ENCODE data around the gene FGF3. TPM values are rescaled to one million over a fixed set of nuclear protein-coding genes. Genes with fewer than 3 reads are reported as not detected.
"Not testable (repeated sequence)": the region's sequence is repeated elsewhere in the genome, so short reads cannot be mapped to it uniquely, and the experiment has no call there.

FGF3 gene
- total RNA-seq, 2 experiments from 2014 or later = not detected

DNA sequence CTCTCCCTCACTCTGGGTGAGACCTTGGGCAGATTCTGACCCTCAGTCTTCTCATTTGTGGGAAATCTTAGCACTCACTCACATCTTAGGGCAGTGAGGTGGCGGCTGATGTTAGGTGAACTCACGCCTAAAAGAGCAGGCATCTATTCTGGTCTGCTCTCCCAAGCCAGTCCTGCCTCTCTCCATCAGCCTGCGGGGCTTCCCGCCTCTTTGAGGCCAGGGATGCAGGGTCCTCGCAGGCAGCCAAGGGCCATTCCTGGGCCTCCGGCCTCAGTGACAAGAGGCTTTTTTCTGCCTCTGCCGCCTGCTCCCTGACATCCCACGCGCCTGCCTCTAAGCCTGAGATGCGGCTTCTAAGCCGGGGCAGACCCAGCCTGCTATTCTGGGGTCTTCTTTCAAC, 30.3 kb downstream of the FGF3 start:
- POLR2A ChIA-PET = no interaction called here
- DNase-seq (no peak), ATAC-seq (no peak)
- H3K36me3 Mint-ChIP-seq (ENCODE audit: low read depth) = no peaks in the 10 kb centered on the region
- no peak overlapping the region for H3K4me3 Mint-ChIP-seq
- no peak overlapping the region for H3K27ac Mint-ChIP-seq
- CTCF ChIA-PET = no interaction called here
- no peaks in the 10 kb centered on the region for H3K27me3 Mint-ChIP-seq (ENCODE audit: low read depth)
- H3K9me3 Mint-ChIP-seq (ENCODE audit: insufficient read depth) = no peaks in the 10 kb centered on the region
- H3K4me1 Mint-ChIP-seq (ENCODE audit: low read depth) = no peaks in the 10 kb centered on the region

- CTCF ChIA-PET = no interaction called here
Measured at GRCh38 chr11:69787906-69788305, 31.3 kb downstream of the FGF3 start.

DNA sequence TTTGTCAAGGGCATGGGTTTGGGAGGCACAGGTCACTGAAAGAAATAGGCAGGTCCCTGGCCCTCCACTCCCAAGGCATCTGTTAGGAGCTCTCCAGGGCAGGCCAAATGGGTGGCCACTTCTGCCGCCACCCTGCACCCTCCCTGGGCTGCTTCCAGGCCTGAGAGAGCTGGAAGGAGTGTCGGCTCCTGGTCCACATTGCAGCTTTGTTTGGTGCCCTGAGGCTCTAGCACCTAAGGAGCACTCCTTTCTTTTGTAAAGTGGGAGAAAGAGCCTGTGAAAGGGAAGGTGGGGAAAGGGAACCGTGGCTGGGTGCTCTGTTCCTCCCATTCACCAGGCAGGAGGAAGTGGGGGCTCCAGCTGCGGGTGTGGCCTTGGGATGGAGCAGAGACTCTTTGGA, 31.8 kb downstream of the FGF3 start:
- H3K4me1 Mint-ChIP-seq (ENCODE audit: low read depth) = no peaks in the 10 kb centered on the region
- no peaks in the 10 kb centered on the region for H3K36me3 Mint-ChIP-seq (ENCODE audit: low read depth)
- CTCF ChIA-PET = no interaction called here
- H3K9me3 Mint-ChIP-seq (ENCODE audit: insufficient read depth) = no peaks in the 10 kb centered on the region
- H3K27me3 Mint-ChIP-seq (ENCODE audit: low read depth) = peaks cover 2% of the 10 kb centered on the region
- H3K27ac Mint-ChIP-seq = no peak overlapping the region
- POLR2A ChIA-PET = no interaction called here
- DNase-seq = no peak
- ATAC-seq = no peak
- H3K4me3 Mint-ChIP-seq = no peak overlapping the region

More at GRCh38 chr11:69787906-69788305, 31.3 kb downstream of the FGF3 start:
- H3K27ac Mint-ChIP-seq = no peak overlapping the region
- no peaks in the 10 kb centered on the region for H3K9me3 Mint-ChIP-seq (ENCODE audit: insufficient read depth)
- no peak for ATAC-seq
- peaks cover under 1% of the 10 kb centered on the region for H3K27me3 Mint-ChIP-seq (ENCODE audit: low read depth)
- POLR2A ChIA-PET = no interaction called here
- H3K36me3 Mint-ChIP-seq (ENCODE audit: low read depth) = no peaks in the 10 kb centered on the region
- no peak overlapping the region for H3K4me3 Mint-ChIP-seq
- H3K4me1 Mint-ChIP-seq (ENCODE audit: low read depth) = no peaks in the 10 kb centered on the region
- DNase-seq = no peak

- Mint-ChIP-seq H3K9me3 (ENCODE audit: insufficient read depth) (no peaks in the 10 kb centered on the region), H3K4me3 (no peak overlapping the region), H3K27me3 (ENCODE audit: low read depth) (peaks cover 8% of the 10 kb centered on the region), H3K4me1 (ENCODE audit: low read depth) (no peaks in the 10 kb centered on the region), H3K27ac (no peak overlapping the region), H3K36me3 (ENCODE audit: low read depth) (no peaks in the 10 kb centered on the region)
- POLR2A ChIA-PET = no interaction called here
- DNase-seq = no peak
- ATAC-seq = no peak
- CTCF ChIA-PET = no interaction called here
Measured at GRCh38 chr11:69781241-69781640, 38.0 kb downstream of the FGF3 start.

DNA sequence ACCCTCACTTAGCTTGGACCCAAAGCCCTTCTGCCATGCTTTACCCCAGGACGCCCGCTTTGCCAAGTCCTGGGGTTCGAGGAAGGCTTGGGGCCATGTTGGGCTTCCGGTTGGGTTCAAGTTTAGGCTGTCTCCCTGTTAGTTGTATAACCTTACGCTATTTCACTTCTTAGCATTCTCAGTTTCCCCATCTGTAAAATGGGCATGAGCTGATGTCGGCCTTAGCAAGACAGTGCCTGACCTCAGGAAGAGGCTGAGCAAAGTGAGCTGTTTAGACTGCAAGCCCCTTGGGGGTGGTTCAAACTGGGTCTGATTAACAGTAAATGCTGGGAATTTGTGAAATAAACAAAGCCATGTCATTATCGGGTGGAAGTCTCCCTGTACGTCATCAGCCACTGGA, 40.8 kb downstream of the FGF3 start:
- H3K36me3 Mint-ChIP-seq (ENCODE audit: low read depth) = no peaks in the 10 kb centered on the region
- ATAC-seq = no peak
- H3K27me3 Mint-ChIP-seq (ENCODE audit: low read depth) = peaks cover 22% of the 10 kb centered on the region
- CTCF ChIA-PET = no interaction called here
- POLR2A ChIA-PET = no interaction called here
- no peak overlapping the region for H3K27ac Mint-ChIP-seq
- no peaks in the 10 kb centered on the region for H3K9me3 Mint-ChIP-seq (ENCODE audit: insufficient read depth)
- H3K4me3 Mint-ChIP-seq = no peak overlapping the region
- no peak for DNase-seq
- H3K4me1 Mint-ChIP-seq (ENCODE audit: low read depth) = no peaks in the 10 kb centered on the region

- peaks cover 41% of the 10 kb centered on the region for H3K27me3 Mint-ChIP-seq (ENCODE audit: low read depth)
- POLR2A ChIA-PET = no interaction called here
- DNase-seq (no peak), ATAC-seq (no peak)
- no peaks in the 10 kb centered on the region for H3K4me1 Mint-ChIP-seq (ENCODE audit: low read depth)
- CTCF ChIA-PET = no interaction called here
- no peak within 1 kb of the TSS for H3K4me3 Mint-ChIP-seq
- no peaks in the 10 kb centered on the region for H3K9me3 Mint-ChIP-seq (ENCODE audit: insufficient read depth)
- no peaks in the 10 kb centered on the region for H3K36me3 Mint-ChIP-seq (ENCODE audit: low read depth)
- no peak within 1 kb of the TSS for H3K27ac Mint-ChIP-seq
Measured at GRCh38 chr11:69775163-69775755, 44.0 kb downstream of the FGF3 start, which contains the start of gene FGF4. Gene FGF4 (minus strand): TSS chr11:69775341. CDS start chr11:69775084, 257 bp downstream.

GRCh38 chr11:69774354-69775162, 44.7 kb downstream of the FGF3 start:
- H3K4me1 Mint-ChIP-seq (ENCODE audit: low read depth) = no peaks in the 10 kb centered on the region
- no peak overlapping the region for H3K4me3 Mint-ChIP-seq
- ATAC-seq (no peak), DNase-seq (no peak)
- ChIA-PET CTCF (no interaction called here), POLR2A (no interaction called here)
- no peaks in the 10 kb centered on the region for H3K9me3 Mint-ChIP-seq (ENCODE audit: insufficient read depth)
- peaks cover 42% of the 10 kb centered on the region for H3K27me3 Mint-ChIP-seq (ENCODE audit: low read depth)
- H3K36me3 Mint-ChIP-seq (ENCODE audit: low read depth) = no peaks in the 10 kb centered on the region
- no peak overlapping the region for H3K27ac Mint-ChIP-seq

DNA sequence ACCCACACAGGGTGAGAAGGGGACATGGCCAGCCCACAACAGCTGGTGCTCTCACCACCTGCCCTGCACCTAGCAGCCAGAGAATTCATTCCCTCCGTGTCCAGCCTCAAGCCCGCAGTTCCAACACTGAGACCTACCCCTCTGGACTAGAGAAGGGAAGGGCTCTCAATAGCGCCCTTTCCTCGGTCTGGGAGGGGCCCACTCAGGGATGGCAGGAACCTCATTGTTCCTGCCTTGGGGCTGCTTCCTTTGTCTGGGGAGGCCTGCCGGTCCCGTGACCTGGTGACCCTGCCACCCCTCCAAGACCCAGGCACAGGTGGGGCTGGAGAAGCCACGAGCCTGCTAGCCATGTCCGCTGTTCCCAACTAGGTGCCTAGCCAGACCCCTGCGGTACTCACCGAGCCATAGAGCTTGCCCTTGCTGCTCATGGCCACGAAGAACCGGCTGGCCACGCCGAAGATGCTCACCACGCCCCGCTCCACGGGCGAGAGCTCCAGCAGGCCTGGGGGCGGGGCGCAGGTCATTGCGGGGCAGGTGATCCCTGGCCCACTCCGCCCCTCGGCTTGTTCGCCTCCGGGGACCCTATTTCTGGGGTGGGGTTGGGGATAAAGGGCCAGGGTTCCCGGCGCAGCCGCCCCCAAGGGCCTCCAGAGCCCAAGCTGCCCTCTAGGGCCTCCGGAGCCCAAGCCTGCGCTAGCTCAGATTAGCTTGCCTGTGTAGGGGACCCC, 45.4 kb downstream of the FGF3 start:
- H3K4me1 Mint-ChIP-seq (ENCODE audit: low read depth) = no peaks in the 10 kb centered on the region
- no peaks in the 10 kb centered on the region for H3K36me3 Mint-ChIP-seq (ENCODE audit: low read depth)
- no peak for DNase-seq
- H3K4me3 Mint-ChIP-seq = no peak overlapping the region
- no peaks in the 10 kb centered on the region for H3K9me3 Mint-ChIP-seq (ENCODE audit: insufficient read depth)
- ChIA-PET CTCF (no interaction called here), POLR2A (no interaction called here)
- H3K27me3 Mint-ChIP-seq (ENCODE audit: low read depth) = peaks cover 42% of the 10 kb centered on the region
- no peak for ATAC-seq
- no peak overlapping the region for H3K27ac Mint-ChIP-seq

- CTCF ChIA-PET = no interaction called here
- Mint-ChIP-seq H3K27ac (no peak overlapping the region), H3K36me3 (ENCODE audit: low read depth) (no peaks in the 10 kb centered on the region), H3K4me1 (ENCODE audit: low read depth) (no peaks in the 10 kb centered on the region), H3K4me3 (no peak overlapping the region), H3K27me3 (ENCODE audit: low read depth) (peaks cover 39% of the 10 kb centered on the region), H3K9me3 (ENCODE audit: insufficient read depth) (no peaks in the 10 kb centered on the region)
- POLR2A ChIA-PET = no interaction called here
- DNase-seq (no peak), ATAC-seq (no peak)
Measured at GRCh38 chr11:69771466-69771865, 47.8 kb downstream of the FGF3 start.

GRCh38 chr11:69770540-69770939, 48.7 kb downstream of the FGF3 start:
- POLR2A ChIA-PET = no interaction called here
- Mint-ChIP-seq H3K9me3 (ENCODE audit: insufficient read depth) (no peaks in the 10 kb centered on the region), H3K36me3 (ENCODE audit: low read depth) (no peaks in the 10 kb centered on the region), H3K4me3 (no peak overlapping the region), H3K4me1 (ENCODE audit: low read depth) (no peaks in the 10 kb centered on the region), H3K27ac (no peak overlapping the region), H3K27me3 (ENCODE audit: low read depth) (peaks cover 34% of the 10 kb centered on the region)
- ATAC-seq (no peak), DNase-seq (no peak)
- CTCF ChIA-PET = no interaction called here

- no peaks in the 10 kb centered on the region for H3K9me3 Mint-ChIP-seq (ENCODE audit: insufficient read depth)
- H3K27ac Mint-ChIP-seq = no peak overlapping the region
- no peaks in the 10 kb centered on the region for H3K36me3 Mint-ChIP-seq (ENCODE audit: low read depth)
- H3K4me1 Mint-ChIP-seq (ENCODE audit: low read depth) = no peaks in the 10 kb centered on the region
- CTCF ChIA-PET = no interaction called here
- H3K27me3 Mint-ChIP-seq (ENCODE audit: low read depth) = peaks cover 6% of the 10 kb centered on the region
- ATAC-seq = no peak
- no peak for DNase-seq
- POLR2A ChIA-PET = no interaction called here
- no peak overlapping the region for H3K4me3 Mint-ChIP-seq
Measured at GRCh38 chr11:69765498-69765995, 53.7 kb downstream of the FGF3 start.

- H3K27ac Mint-ChIP-seq; H3K27me3 Mint-ChIP-seq (ENCODE audit: low read depth); CTCF ChIA-PET; ATAC-seq; H3K36me3 Mint-ChIP-seq (ENCODE audit: low read depth); H3K4me3 Mint-ChIP-seq; POLR2A ChIA-PET; DNase-seq; H3K9me3 Mint-ChIP-seq (ENCODE audit: insufficient read depth); H3K4me1 Mint-ChIP-seq (ENCODE audit: low read depth): not testable (repeated sequence)
Measured at GRCh38 chr11:69764918-69765317, 54.3 kb downstream of the FGF3 start.
